C4-2B (cell line): ENCODE measurements around the gene NAIF1.

Source experiments
- H3K27ac ChIP-seq: fragments of 450-650 bp; 2 replicates; pipeline ENCODE4 v1.5.1; 2017
- ZFX ChIP-seq: fragments of 450-650 bp; IDR thresholded peaks from 2 replicates; pipeline ENCODE4 v1.6.1; 2017
- TF ChIP-seq, protein P1 (sequence below): fragments of 450-650 bp; conservative IDR thresholded peaks from 2 replicates; pipeline ENCODE4 v1.5.1; 2017; ENCODE audit warnings: mild to moderate bottlenecking

Gene NAIF1

DNA sequence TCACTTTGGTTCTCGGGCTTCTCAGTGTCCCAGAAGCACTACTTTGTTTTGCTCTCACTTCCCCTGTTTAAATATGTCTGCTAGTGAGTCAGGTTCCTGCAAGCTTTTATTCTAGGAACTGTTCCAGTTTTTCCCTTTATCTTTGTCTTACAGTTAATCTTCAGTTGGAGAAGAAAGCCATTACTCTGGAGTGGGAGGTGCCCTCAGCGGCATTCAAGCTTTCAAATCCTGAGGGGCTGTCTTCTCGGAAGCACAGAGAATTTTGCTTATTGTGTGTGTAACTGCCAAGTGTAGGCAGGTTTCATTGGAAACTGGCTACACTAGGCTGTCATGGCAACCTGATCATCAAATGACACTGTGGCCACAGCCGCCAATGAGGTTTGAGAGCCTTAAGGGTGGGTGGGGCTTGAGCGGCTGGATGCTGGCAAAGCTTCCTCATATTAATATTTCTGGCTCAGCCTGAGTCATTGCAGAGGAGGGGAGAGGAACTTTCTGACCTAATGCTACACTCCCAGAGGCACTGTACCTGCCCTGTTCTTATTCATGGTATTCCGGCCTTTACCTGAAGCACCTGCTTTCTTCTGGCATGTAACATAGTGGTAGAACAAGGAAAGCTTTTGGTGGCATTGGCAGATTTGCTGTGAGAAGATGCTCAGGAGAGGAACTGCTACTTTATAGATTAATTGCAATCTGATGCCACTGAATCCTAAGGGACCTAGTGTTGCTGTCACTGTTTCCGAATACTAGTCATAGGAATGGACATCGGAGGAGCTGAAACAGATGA, 27.2 kb upstream of the NAIF1 start:
- TF ChIP-seq, protein P1, sequence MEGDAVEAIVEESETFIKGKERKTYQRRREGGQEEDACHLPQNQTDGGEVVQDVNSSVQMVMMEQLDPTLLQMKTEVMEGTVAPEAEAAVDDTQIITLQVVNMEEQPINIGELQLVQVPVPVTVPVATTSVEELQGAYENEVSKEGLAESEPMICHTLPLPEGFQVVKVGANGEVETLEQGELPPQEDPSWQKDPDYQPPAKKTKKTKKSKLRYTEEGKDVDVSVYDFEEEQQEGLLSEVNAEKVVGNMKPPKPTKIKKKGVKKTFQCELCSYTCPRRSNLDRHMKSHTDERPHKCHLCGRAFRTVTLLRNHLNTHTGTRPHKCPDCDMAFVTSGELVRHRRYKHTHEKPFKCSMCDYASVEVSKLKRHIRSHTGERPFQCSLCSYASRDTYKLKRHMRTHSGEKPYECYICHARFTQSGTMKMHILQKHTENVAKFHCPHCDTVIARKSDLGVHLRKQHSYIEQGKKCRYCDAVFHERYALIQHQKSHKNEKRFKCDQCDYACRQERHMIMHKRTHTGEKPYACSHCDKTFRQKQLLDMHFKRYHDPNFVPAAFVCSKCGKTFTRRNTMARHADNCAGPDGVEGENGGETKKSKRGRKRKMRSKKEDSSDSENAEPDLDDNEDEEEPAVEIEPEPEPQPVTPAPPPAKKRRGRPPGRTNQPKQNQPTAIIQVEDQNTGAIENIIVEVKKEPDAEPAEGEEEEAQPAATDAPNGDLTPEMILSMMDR = no peak
- TF ChIP-seq ZFX = no peak
- peak overlapping the region; percentile 50 for H3K27ac ChIP-seq

DNA sequence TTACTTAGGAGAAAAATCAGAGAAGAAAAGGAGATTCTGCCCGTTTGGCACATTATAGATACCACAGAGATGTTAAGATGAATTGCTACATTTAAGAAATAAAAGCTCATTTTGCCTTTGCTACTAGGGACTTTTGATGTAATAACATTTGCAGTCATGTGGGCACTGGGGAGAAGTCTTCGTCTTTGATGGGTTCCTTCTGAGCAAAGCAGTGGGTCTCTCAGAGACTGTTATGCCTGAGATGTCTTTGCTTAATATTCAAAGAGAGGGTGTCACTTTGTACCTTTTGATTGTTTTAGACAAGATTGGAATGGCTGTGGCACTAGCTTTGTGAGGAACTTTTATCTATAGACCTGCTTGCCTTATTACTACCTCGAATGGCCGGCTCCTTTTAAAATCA, 25.9 kb upstream of the NAIF1 start:
- peak overlapping the region; percentile 50 for H3K27ac ChIP-seq
- TF ChIP-seq ZFX = no peak
- TF ChIP-seq, protein P1 = no peak

GRCh38 chr9:128092199-128092977, 25.3 kb upstream of the NAIF1 start:
- no peak overlapping the region for H3K27ac ChIP-seq
- no peak for TF ChIP-seq ZFX

- H3K27ac ChIP-seq = no peak overlapping the region
- TF ChIP-seq, protein P1 = no peak
- no peak for TF ChIP-seq ZFX
Observed at GRCh38 chr9:128091571-128091970, 24.5 kb upstream of the NAIF1 start.

- no peak overlapping the region for H3K27ac ChIP-seq
- TF ChIP-seq ZFX = no peak
- TF ChIP-seq, protein P1 = no peak
Observed at GRCh38 chr9:128091144-128091543, 24.0 kb upstream of the NAIF1 start.

DNA sequence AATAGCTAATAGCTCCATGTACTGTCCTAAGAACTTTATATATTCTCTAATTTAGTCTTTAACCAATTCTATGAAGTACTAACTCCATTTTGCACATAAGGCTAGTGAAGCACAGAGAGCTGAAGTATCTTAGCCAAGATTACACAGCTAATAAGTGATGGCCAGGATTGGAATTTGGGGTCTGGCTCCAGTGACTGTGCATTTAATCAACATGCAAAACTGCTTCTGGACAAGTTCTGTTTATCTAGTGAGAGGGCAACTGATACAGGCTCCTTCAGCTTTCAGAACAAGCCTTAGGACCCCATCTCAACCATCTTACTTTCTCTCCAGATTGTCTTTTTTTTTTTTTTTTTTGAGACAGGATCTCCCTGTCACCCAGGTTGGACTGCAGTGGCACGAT, 22.2 kb upstream of the NAIF1 start:
- H3K27ac ChIP-seq = no peak overlapping the region

GRCh38 chr9:128088253-128088945, 21.3 kb upstream of the NAIF1 start:
- TF ChIP-seq, protein P1 = no peak
- no peak for TF ChIP-seq ZFX
- H3K27ac ChIP-seq = no peak overlapping the region

More for the DNA sequence above, 22.2 kb upstream of the NAIF1 start:
- TF ChIP-seq ZFX = no peak
- TF ChIP-seq, protein P1 = no peak
